Lung (tissue), 12 donors: ENCODE measurements around the gene CD276. TPM values are rescaled to one million over a fixed set of nuclear protein-coding genes. Genes with fewer than 3 reads are reported as not detected.

ENCODE experiments used
- ATAC-seq: fragments of 200-7000 bp; cut with Tn5 transposase; one replicate; pipeline ENCODE4 v1.9.1; 2020; ENCODE audit warnings: moderate number of reproducible peaks; ENCODE audit not compliant: insufficient read depth, low FRiP score
- DNase-seq, 3 donors: peaks; one replicate each; pipeline ENCODE4 v3.0.0-alpha.2; 2013 to 2017
- H3K27ac ChIP-seq, 2 donors: one replicate each; pipeline ENCODE4 v1.5.1; 2013; ENCODE audit warnings: mild to moderate bottlenecking in 2 of 2, moderate library complexity in 2 of 2, control low read depth in 1 of 2, inconsistent platforms in 1 of 2, low read depth in 1 of 2, low read length in 1 of 2
- H3K27me3 ChIP-seq, 3 donors: one replicate each; pipeline ENCODE4 v1.5.1; 2013; ENCODE audit warnings: low read length in 2 of 3; ENCODE audit not compliant: control insufficient read depth in 3 of 3, insufficient read depth in 3 of 3
- H3K36me3 ChIP-seq, 4 donors: one replicate each; pipeline ENCODE4 v1.5.1; 2013; ENCODE audit warnings: low read length in 4 of 4, mild to moderate bottlenecking in 1 of 4, moderate library complexity in 1 of 4; ENCODE audit not compliant: control insufficient read depth in 4 of 4, insufficient read depth in 4 of 4
- H3K4me1 ChIP-seq, 5 donors: one replicate each; pipeline ENCODE4 v1.5.1; 2013; ENCODE audit warnings: low read length in 5 of 5, mild to moderate bottlenecking in 2 of 5, moderate library complexity in 1 of 5; ENCODE audit not compliant: control insufficient read depth in 5 of 5, insufficient read depth in 5 of 5
- H3K4me3 ChIP-seq: one replicate; pipeline ENCODE4 v1.5.1; 2013; ENCODE audit warnings: mild to moderate bottlenecking, control low read depth, moderate library complexity
- H3K9ac ChIP-seq, 2 donors: one replicate each; pipeline ENCODE4 v1.5.1; 2013; ENCODE audit warnings: low read length in 2 of 2, control low read depth in 1 of 2; ENCODE audit not compliant: insufficient read depth in 1 of 2
- H3K9me3 ChIP-seq, 4 donors: one replicate each; pipeline ENCODE4 v1.5.1; 2013; ENCODE audit warnings: low read length in 3 of 4, mild to moderate bottlenecking in 1 of 4, moderate library complexity in 1 of 4; ENCODE audit not compliant: control insufficient read depth in 4 of 4, insufficient read depth in 3 of 4
- WGBS, 2 donors: extraction: QIAGEN DNeasy Blood & Tissue Kit; methylation state at CpG; one replicate each; pipeline ENCODE4 v1.1.7; 2013; 5-methylcytosine and 5-hydroxymethylcytosine counted together
- polyA plus RNA-seq, 2 donors: library from polyadenylated mRNA; stranded (reverse); fragments of 200-250 nt; gene quantifications; one replicate each; pipeline ENCODE4 v1.2.1, GENCODE V29; 2013
- total RNA-seq, 2 donors: library from RNA; depleted of rRNA in 1 of 2; stranded (reverse); fragments of >200 nt in 1 of 2; gene quantifications; one replicate each; pipeline ENCODE4 v1.2.1, GENCODE V29; 2014 to 2021
- TF ChIP-seq, protein P1 (sequence below): IDR thresholded peaks from 2 replicates; pipeline ENCODE4 v1.5.1; 2012; ENCODE audit warnings: mild to moderate bottlenecking; ENCODE audit errors: control extremely low read depth, extremely low read depth
- donor health status: control.
- donor health status: control.
- donor health status: Bipolar disorder and iron deficiency.
- donor health status: healthy.
- donor health status: DM: yes; HTN: yes; CAD: no.

CD276 gene
- total and polyA plus RNA-seq, 4 donors, result 33.8 to 71.1 (median 37.1) TPM

- 13 to 15% methylated on average over 34 to 44 of the region's 44 CpGs for WGBS, 2 donors
- H3K9ac ChIP-seq, result no peak within 1 kb of the TSS
- H3K4me1 ChIP-seq, result peaks cover 0 to 29% (median 3%) of the 10 kb centered on the region in 5 donors
- H3K4me3 ChIP-seq, result peak within 1 kb of the TSS; percentile 33
- DNase-seq (peak; percentile 61 to 85 (median 77)), ATAC-seq (no peak)
- no peaks in the 10 kb centered on the region for H3K9me3 ChIP-seq
- H3K36me3 ChIP-seq, result peaks cover 0 to 3% (median 0%) of the 10 kb centered on the region in 4 donors
- H3K27me3 ChIP-seq, result peaks cover 0 to 10% (median 4%) of the 10 kb centered on the region in 3 donors
- peak within 1 kb of the TSS in 1 of 2 donors; percentile 57 for H3K27ac ChIP-seq
- TF ChIP-seq, protein P1, sequence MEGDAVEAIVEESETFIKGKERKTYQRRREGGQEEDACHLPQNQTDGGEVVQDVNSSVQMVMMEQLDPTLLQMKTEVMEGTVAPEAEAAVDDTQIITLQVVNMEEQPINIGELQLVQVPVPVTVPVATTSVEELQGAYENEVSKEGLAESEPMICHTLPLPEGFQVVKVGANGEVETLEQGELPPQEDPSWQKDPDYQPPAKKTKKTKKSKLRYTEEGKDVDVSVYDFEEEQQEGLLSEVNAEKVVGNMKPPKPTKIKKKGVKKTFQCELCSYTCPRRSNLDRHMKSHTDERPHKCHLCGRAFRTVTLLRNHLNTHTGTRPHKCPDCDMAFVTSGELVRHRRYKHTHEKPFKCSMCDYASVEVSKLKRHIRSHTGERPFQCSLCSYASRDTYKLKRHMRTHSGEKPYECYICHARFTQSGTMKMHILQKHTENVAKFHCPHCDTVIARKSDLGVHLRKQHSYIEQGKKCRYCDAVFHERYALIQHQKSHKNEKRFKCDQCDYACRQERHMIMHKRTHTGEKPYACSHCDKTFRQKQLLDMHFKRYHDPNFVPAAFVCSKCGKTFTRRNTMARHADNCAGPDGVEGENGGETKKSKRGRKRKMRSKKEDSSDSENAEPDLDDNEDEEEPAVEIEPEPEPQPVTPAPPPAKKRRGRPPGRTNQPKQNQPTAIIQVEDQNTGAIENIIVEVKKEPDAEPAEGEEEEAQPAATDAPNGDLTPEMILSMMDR, result no peak
Measured at GRCh38 chr15:73753250-73754130, 69.3 kb downstream of the CD276 start, which contains the start of gene INSYN1. Gene INSYN1, minus strand, starts transcription at chr15:73753351. Its CDS starts 2,221 bp downstream, at chr15:73751130.

DNA sequence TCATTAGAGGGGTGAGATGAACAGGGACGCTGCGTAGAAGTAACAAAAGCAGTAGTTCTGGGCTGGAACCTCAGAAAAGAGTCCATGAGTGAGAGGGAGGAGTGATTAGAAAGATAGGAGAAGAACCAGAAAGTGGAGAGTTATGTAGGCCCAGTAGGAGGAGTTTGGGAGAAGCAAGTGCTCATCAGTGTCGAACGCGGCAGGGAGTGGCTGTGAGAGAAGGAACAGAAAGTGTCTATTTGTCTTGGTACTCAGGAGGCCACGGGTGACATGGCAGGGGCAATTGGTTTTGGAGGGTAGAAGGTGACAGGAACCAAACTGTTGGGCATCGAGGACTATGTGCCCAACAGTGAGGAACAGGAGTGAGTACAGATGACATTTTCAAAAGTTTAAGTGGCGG, 70.3 kb downstream of the CD276 start:
- Histone ChIP-seq H3K27ac (no peak overlapping the region), H3K27me3 (peaks cover 0 to 10% (median 4%) of the 10 kb centered on the region in 3 donors), H3K9ac (no peak overlapping the region), H3K36me3 (peaks cover 0 to 3% (median 0%) of the 10 kb centered on the region in 4 donors), H3K9me3 (no peaks in the 10 kb centered on the region), H3K4me1 (peaks cover 0 to 29% (median 3%) of the 10 kb centered on the region in 5 donors), H3K4me3 (no peak overlapping the region)
- ATAC-seq, result no peak
- DNase-seq, result no peak
- WGBS, 2 donors, result 74 to 75% methylated on average over 8 of the region's 8 CpGs
- TF ChIP-seq, protein P1, result no peak

DNA sequence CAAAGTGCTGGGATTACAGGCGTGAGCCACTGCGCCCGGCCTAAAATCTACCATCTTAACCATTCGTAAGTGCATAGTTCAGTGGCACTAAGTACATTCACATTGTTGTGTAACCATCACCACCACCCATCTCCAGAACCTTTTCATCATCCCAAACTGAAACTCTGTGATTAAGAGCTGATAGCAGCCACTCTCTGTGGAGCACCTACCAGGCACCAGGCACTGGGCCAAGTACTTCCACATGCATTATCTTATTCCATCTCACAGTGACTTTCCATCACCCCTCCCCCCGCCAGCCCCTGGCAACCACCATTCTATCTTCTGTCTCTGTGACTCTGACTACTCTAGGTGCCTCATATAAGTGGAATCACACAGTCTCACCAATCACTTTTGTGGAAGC, 71.3 kb downstream of the CD276 start:
- Histone ChIP-seq H3K36me3 (no peaks in the 10 kb centered on the region), H3K27me3 (peaks cover 0 to 9% (median 4%) of the 10 kb centered on the region in 3 donors), H3K9ac (no peak overlapping the region), H3K9me3 (no peaks in the 10 kb centered on the region), H3K27ac (no peak overlapping the region), H3K4me1 (peaks cover 0 to 30% (median 6%) of the 10 kb centered on the region in 5 donors), H3K4me3 (no peak overlapping the region)
- DNase-seq, result no peak
- WGBS, 2 donors, result 79 to 93% methylated on average over 5 of the region's 5 CpGs
- TF ChIP-seq, protein P1, result no peak
- no peak for ATAC-seq
